Measurements from ENCODE around the gene MOGAT2. TPM values are rescaled to one million over a fixed set of nuclear protein-coding genes. Genes with fewer than 3 reads are reported as not detected.

MOGAT2 gene
- total RNA-seq, 3 donors from 2014 or later (not counting 1 experiment from before 2014, with no cell fraction given) = not detected

DNA sequence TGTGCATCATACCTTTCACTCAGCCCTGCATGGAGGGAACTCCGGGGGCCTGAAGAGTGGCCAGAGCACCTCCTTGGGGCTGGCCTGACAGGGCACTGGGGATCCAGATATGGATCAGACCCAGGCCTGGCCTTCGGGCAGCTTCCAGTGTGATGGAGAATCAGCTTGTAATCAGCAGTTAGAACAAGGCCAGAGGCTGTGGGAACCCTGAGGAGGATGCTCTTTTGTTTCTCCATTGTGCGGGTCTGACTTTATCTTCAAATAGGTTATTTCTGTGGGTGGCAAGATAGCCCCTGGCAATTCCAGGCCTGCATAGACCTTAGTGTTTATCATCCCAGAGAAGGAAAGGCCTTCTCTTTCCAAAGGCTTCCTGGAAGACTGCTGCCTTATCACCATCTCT, 63.2 kb downstream of the MOGAT2 start:
- H3K4me3 ChIP-seq (ENCODE audit: low read length) = no peak overlapping the region
- ATAC-seq (no peak), DNase-seq (no peak)
- 89% methylated on average over 3 of the region's 3 CpGs for WGBS (ENCODE audit: insufficient coverage)
- intact Hi-C loops (cut with micrococcal nuclease) = no loop called here
- H3K36me3 ChIP-seq (ENCODE audit: control insufficient read depth, insufficient read depth, low read length) = no peaks in the 10 kb centered on the region
- H3K27me3 ChIP-seq (ENCODE audit: control insufficient read depth, insufficient read depth, low read length) = no peaks in the 10 kb centered on the region
- H3K27me3 Mint-ChIP-seq (ENCODE audit: low read depth in 2 of 2) = no peaks in the 10 kb centered on the region
- H3K27ac Mint-ChIP-seq = no peak overlapping the region
- TF ChIP-seq CTCF (IDR thresholded peaks at IDR 0.05) = no peak
- peaks cover 20% of the 10 kb centered on the region for H3K4me1 ChIP-seq (ENCODE audit: control insufficient read depth, insufficient read depth, low read length)
- no peak overlapping the region for H3K4me3 Mint-ChIP-seq
- H3K9me3 Mint-ChIP-seq = no peaks in the 10 kb centered on the region
- no peaks in the 10 kb centered on the region for H3K36me3 Mint-ChIP-seq
- H3K9me3 ChIP-seq (ENCODE audit: control insufficient read depth, insufficient read depth, low read length) = no peaks in the 10 kb centered on the region
- no peak overlapping the region for H3K27ac ChIP-seq (ENCODE audit: low read length)
- peaks cover 18 to 30% of the 10 kb centered on the region in 2 donors for H3K4me1 Mint-ChIP-seq

GRCh38 chr11:75781296-75781695, 63.7 kb downstream of the MOGAT2 start:
- TF ChIP-seq CTCF (IDR thresholded peaks at IDR 0.05) = no peak

DNA sequence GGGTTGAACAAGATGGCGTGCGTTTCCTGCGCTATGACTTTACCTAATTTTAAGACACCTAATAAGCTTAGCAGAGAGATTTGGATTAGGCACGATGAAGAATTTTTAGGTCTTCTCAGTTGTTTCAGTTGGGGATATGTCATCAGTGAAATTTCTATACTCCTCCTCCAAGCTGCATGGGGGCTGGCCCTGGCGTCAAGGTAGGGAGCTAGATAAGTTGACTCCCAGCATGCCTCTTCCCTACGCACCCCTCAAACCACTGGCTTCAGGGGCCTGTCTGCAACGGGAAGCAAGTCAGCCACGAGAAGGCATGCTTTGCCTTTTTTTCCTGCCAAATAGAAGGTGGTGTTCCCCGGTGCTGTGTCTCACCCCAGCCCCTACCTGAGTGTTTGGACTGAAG, 64.2 kb downstream of the MOGAT2 start:
- Mint-ChIP-seq H3K9me3 (no peaks in the 10 kb centered on the region), H3K27me3 (ENCODE audit: low read depth in 2 of 2) (no peaks in the 10 kb centered on the region), H3K4me3 (no peak overlapping the region), H3K27ac (no peak overlapping the region), H3K4me1 (peaks cover 16 to 21% of the 10 kb centered on the region in 2 donors), H3K36me3 (no peaks in the 10 kb centered on the region)
- WGBS (ENCODE audit: insufficient coverage) = 90% methylated on average over 9 of the region's 9 CpGs
- H3K27ac ChIP-seq (ENCODE audit: low read length) = no peak overlapping the region
- no peaks in the 10 kb centered on the region for H3K27me3 ChIP-seq (ENCODE audit: control insufficient read depth, insufficient read depth, low read length)
- no peak for ATAC-seq
- H3K36me3 ChIP-seq (ENCODE audit: control insufficient read depth, insufficient read depth, low read length) = no peaks in the 10 kb centered on the region
- no peak overlapping the region for H3K4me3 ChIP-seq (ENCODE audit: low read length)
- no peak for TF ChIP-seq CTCF (IDR thresholded peaks at IDR 0.05)
- peaks cover 19% of the 10 kb centered on the region for H3K4me1 ChIP-seq (ENCODE audit: control insufficient read depth, insufficient read depth, low read length)
- DNase-seq = no peak
- intact Hi-C loops (cut with micrococcal nuclease) = no loop called here
- H3K9me3 ChIP-seq (ENCODE audit: control insufficient read depth, insufficient read depth, low read length) = no peaks in the 10 kb centered on the region

More at GRCh38 chr11:75781296-75781695, 63.7 kb downstream of the MOGAT2 start:
- intact Hi-C loops (cut with micrococcal nuclease) = no loop called here
- no peak overlapping the region for H3K27ac Mint-ChIP-seq
- H3K9me3 ChIP-seq (ENCODE audit: control insufficient read depth, insufficient read depth, low read length) = no peaks in the 10 kb centered on the region
- no peak overlapping the region for H3K4me3 Mint-ChIP-seq
- H3K27ac ChIP-seq (ENCODE audit: low read length) = no peak overlapping the region
- ATAC-seq (no peak), DNase-seq (no peak)
- H3K36me3 ChIP-seq (ENCODE audit: control insufficient read depth, insufficient read depth, low read length) = no peaks in the 10 kb centered on the region
- H3K4me1 Mint-ChIP-seq = peaks cover 18 to 26% of the 10 kb centered on the region in 2 donors
- no peaks in the 10 kb centered on the region for H3K27me3 Mint-ChIP-seq (ENCODE audit: low read depth in 2 of 2)
- no peak overlapping the region for H3K4me3 ChIP-seq (ENCODE audit: low read length)
- H3K9me3 Mint-ChIP-seq = no peaks in the 10 kb centered on the region
- no peaks in the 10 kb centered on the region for H3K27me3 ChIP-seq (ENCODE audit: control insufficient read depth, insufficient read depth, low read length)
- no peaks in the 10 kb centered on the region for H3K36me3 Mint-ChIP-seq
- WGBS (ENCODE audit: insufficient coverage) = 97% methylated on average over 7 of the region's 7 CpGs
- H3K4me1 ChIP-seq (ENCODE audit: control insufficient read depth, insufficient read depth, low read length) = peaks cover 20% of the 10 kb centered on the region

Other genes with a start within 250 kb of the MOGAT2 start
- 10 to 100 TPM; 49.7 to 95.2 (median 60.2) TPM for gene GDPD5, start 191.9 kb upstream of the MOGAT2 start, total RNA-seq
- gene SERPINH1, start 155.6 kb upstream of the MOGAT2 start, total RNA-seq = 1 to 10 TPM; 5.4 to 8.8 (median 7.2) TPM
- gene MAP6, start 48.8 kb upstream of the MOGAT2 start, total RNA-seq = not detected
- 1 to 10 TPM in 1 of 3 donors, under 1 TPM in 2; 0.24 to 2.8 (median 0.75) TPM for gene DGAT2, start 50.9 kb downstream of the MOGAT2 start, total RNA-seq
- gene UVRAG, start 97.4 kb downstream of the MOGAT2 start, total RNA-seq = 10 to 100 TPM; 39.9 to 52.5 (median 41.4) TPM